Calu3 (cell line): ENCODE measurements around the gene ATP2C2. TPM values are rescaled to one million over a fixed set of nuclear protein-coding genes. Genes with fewer than 3 reads are reported as not detected.

Experiments
- BruUV-seq: library from RNA; stranded (reverse); fragments of 400-500 nt; replicated peaks from 2 replicates; lab custom pipeline; 2021; lab: Mats Ljungman, UMichigan
- CTCF ChIA-PET: fragments of 300-600 bp; sonication (Branson Sonifier 250); formaldehyde crosslinking; loops from one replicate; lab custom pipeline; 2022; ENCODE audit warnings: antibody characterized with exemption; lab: Charles Lee
- DNase-seq: peaks from one replicate; pipeline ENCODE4 v3.0.0; 2022
- H3K27ac Mint-ChIP-seq: one replicate; pipeline ENCODE4 v1.8.0; 2022; ENCODE audit warnings: mixed read lengths; ENCODE audit not compliant: unreplicated experiment
- H3K27me3 Mint-ChIP-seq: one replicate; pipeline ENCODE4 v1.8.0; 2022; ENCODE audit warnings: mixed read lengths; ENCODE audit not compliant: unreplicated experiment
- H3K36me3 Mint-ChIP-seq: one replicate; pipeline ENCODE4 v1.8.0; 2022; ENCODE audit warnings: mild to moderate bottlenecking, moderate library complexity, mixed read lengths; ENCODE audit not compliant: insufficient read depth, unreplicated experiment
- H3K4me1 Mint-ChIP-seq: one replicate; pipeline ENCODE4 v1.8.0; 2022; ENCODE audit warnings: mild to moderate bottlenecking, low read depth, mixed read lengths; ENCODE audit not compliant: unreplicated experiment
- H3K4me3 Mint-ChIP-seq: one replicate; pipeline ENCODE4 v1.8.0; 2022; ENCODE audit warnings: mild to moderate bottlenecking, low read depth, moderate library complexity, mixed read lengths; ENCODE audit not compliant: unreplicated experiment
- H3K9me3 Mint-ChIP-seq: one replicate; pipeline ENCODE4 v1.8.0; 2022; ENCODE audit warnings: low read depth, mixed read lengths; ENCODE audit not compliant: unreplicated experiment
- intact Hi-C: fragments of 100-400 bp; cut with micrococcal nuclease; formaldehyde crosslinking; loops from one replicate; pipeline ENCODE4 v1.10.0; 2022; ENCODE audit not compliant: unreplicated experiment
- total RNA-seq: library from RNA; stranded (reverse); gene quantifications from 2 replicates; pipeline ENCODE4 v1.2.3, GENCODE V29; 2022
- TF ChIP-seq, protein P1 (sequence below): fragments of 200-600 bp; IDR thresholded peaks from one replicate; pipeline ENCODE4 v1.8.0; 2022; ENCODE audit warnings: antibody characterized with exemption; ENCODE audit not compliant: unreplicated experiment

The ATP2C2 gene
- total RNA-seq, 1 experiment from 2014 or later = 30.5 TPM

DNA sequence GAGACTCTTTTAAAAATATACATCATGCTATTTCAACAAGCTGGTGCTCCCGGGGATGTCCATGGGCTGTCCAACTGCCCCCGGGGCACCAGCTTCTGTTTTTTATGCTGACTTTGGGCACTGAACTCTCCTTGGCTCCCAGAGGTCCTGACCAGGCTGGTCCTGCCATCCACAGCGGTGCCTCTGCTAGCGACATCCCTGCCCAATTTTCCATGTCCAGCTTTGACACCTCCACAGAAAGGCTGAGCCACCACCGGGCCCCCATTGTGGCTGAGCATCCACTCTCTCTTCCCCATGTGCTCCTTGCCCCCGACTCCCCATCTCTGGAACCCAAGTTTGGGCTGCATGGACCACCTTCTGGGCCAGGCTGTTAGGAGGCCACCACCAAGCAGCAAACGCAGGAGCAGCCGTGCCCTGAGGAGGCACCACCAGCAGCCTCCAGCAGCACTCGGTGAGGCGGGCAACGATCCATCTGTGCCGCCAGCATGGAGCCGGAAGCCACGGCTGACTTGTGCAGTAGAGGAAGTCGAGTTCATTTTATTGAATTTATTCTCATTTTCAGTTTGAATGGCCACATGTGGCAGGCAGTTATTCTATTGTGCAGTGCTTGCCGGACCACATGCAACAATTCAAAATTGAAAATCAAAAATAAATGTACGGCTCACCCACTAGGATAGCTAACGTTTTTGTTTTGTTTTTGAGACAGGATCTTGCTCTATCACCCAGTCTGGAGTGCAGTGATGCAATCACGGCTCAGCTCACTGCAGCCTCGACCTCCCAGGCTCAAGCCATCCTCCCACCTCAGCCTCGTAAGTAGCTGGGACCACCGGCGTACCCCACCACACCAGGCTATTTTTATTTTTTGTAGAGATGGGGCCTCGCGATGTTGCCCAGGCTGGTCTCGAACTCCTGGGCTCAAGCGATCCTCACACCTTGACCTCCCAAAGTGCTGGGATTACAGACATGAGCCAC, 139.0 kb downstream of the ATP2C2 start:
- peak overlapping the region; percentile 50 for H3K27ac Mint-ChIP-seq
- TF ChIP-seq, protein P1, sequence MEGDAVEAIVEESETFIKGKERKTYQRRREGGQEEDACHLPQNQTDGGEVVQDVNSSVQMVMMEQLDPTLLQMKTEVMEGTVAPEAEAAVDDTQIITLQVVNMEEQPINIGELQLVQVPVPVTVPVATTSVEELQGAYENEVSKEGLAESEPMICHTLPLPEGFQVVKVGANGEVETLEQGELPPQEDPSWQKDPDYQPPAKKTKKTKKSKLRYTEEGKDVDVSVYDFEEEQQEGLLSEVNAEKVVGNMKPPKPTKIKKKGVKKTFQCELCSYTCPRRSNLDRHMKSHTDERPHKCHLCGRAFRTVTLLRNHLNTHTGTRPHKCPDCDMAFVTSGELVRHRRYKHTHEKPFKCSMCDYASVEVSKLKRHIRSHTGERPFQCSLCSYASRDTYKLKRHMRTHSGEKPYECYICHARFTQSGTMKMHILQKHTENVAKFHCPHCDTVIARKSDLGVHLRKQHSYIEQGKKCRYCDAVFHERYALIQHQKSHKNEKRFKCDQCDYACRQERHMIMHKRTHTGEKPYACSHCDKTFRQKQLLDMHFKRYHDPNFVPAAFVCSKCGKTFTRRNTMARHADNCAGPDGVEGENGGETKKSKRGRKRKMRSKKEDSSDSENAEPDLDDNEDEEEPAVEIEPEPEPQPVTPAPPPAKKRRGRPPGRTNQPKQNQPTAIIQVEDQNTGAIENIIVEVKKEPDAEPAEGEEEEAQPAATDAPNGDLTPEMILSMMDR = no peak
- H3K4me1 Mint-ChIP-seq = peaks cover 49% of the 10 kb centered on the region
- no peaks in the 10 kb centered on the region for H3K27me3 Mint-ChIP-seq
- CTCF ChIA-PET = interaction anchor here (1.0 to 2.0 kb wide), 5 partner anchors 11 to 115 kb away, joined by 3 to 12 read pairs (median 6); partner anchors contain the start of gene COTL1
- intact Hi-C loops = no loop called here
- DNase-seq = no peak
- H3K4me3 Mint-ChIP-seq = no peak overlapping the region
- H3K36me3 Mint-ChIP-seq = peaks cover 26% of the 10 kb centered on the region
- no peaks in the 10 kb centered on the region for H3K9me3 Mint-ChIP-seq
- no TSS peak for BruUV-seq

DNA sequence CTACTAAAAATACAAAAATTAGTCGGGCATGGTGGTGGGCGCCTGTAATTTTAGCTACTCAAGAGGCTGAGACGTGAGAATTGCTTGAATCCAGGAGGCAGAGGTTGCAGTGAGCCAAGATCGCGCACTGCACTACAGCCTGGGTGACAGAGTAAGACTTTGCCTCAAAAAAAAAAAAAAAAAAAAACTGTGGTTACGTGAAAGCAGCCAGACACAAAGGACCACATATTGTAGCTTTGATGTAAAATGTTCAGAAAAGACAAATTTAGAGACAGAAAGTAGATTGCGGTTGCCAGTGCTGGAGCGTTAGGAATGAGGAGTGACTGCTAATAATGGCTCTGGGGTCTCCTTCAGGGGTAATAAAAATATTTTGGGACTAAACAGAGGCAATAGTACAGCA, 140.2 kb downstream of the ATP2C2 start:
- no TSS peak for BruUV-seq
- no peak overlapping the region for H3K27ac Mint-ChIP-seq
- DNase-seq = no peak
- CTCF ChIA-PET = interaction anchor here (0.6 to 0.7 kb wide), 2 partner anchors 127 to 247 kb away, joined by 3 to 7 read pairs; no protein-coding TSS in a partner anchor
- H3K9me3 Mint-ChIP-seq = no peaks in the 10 kb centered on the region
- H3K4me3 Mint-ChIP-seq = no peak overlapping the region
- H3K4me1 Mint-ChIP-seq = peaks cover 45% of the 10 kb centered on the region
- no peaks in the 10 kb centered on the region for H3K27me3 Mint-ChIP-seq
- peaks cover 26% of the 10 kb centered on the region for H3K36me3 Mint-ChIP-seq
- TF ChIP-seq, protein P1 = no peak
- intact Hi-C loops = no loop called here

DNA sequence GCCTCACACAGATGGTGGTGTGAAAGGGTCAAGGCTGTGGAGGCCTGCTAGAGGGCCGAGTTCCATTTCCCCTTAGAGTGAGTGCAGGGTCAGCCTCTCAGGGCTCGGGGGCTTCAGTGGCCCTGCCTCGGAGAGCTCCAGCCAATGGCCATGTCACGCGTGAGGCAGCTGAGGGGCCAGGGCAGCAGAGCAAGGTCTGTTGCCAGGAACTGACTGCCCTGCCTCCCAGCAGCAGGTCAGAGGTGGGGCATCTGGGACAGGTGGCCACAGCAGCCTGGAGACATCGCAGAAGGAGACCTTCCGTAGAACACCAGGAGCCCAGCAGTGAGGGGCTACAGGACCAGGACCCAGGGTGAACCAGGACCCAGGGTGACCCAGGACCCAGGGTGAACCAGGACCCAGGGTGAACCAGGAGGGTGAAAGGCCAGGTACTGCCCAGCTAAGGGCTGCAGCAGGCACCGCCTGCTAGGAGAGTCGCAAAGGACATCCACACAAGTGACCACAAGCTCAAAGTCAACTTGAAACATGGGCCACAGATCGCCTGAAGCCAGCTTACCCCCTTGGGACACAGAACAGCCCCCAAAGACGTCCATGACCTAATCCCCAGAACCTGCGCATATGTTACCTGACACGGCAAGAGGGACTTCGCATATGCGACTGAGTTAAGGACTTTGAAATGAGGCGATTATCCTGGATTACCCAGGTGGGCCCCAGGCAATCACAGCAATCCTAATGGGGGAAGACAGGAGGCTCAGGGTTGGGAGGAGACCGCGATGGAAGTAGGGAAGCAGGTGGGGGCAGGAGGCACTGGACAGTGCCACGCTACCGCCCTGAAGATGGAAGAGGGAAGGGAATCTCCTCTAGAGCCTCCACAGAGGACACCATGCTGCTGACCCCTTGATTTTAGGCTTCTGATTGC, 141.0 kb downstream of the ATP2C2 start:
- H3K4me1 Mint-ChIP-seq = peaks cover 46% of the 10 kb centered on the region
- TF ChIP-seq, protein P1 = no peak
- intact Hi-C loops = no loop called here
- H3K27me3 Mint-ChIP-seq = no peaks in the 10 kb centered on the region
- H3K4me3 Mint-ChIP-seq = no peak overlapping the region
- H3K27ac Mint-ChIP-seq = no peak overlapping the region
- peaks cover 22% of the 10 kb centered on the region for H3K36me3 Mint-ChIP-seq
- CTCF ChIA-PET = interaction anchor here (0.6 to 2.0 kb wide), 4 partner anchors 115 to 248 kb away, joined by 3 to 7 read pairs (median 6); no protein-coding TSS in a partner anchor
- H3K9me3 Mint-ChIP-seq = no peaks in the 10 kb centered on the region
- BruUV-seq = no TSS peak
- no peak for DNase-seq
